GM06990 (cell line): ENCODE results near the gene SPIRE1.

Experiments
- DNase-seq: peaks from one replicate; pipeline ENCODE4 v3.0.0-alpha.2; 2011; ENCODE audit not compliant: insufficient read length; ENCODE audit errors: extremely low read depth
- H3K27me3 ChIP-seq: replicated peaks from 2 replicates; pipeline ENCODE4 v1.6.0; 2011; ENCODE audit warnings: low read length; ENCODE audit not compliant: control insufficient read depth, insufficient read depth
- H3K36me3 ChIP-seq: 2 replicates; pipeline ENCODE4 v1.5.1; 2011; ENCODE audit warnings: low read length; ENCODE audit not compliant: control insufficient read depth, insufficient read depth
- H3K4me3 ChIP-seq: replicated peaks from 2 replicates; pipeline ENCODE4 v1.5.1; 2011; ENCODE audit warnings: low read depth, mild to moderate bottlenecking, control low read depth, low read length
- TF ChIP-seq, protein P1 (sequence below): IDR thresholded peaks from 2 replicates; pipeline ENCODE4 v1.5.1; 2011; ENCODE audit warnings: low read length, control low read depth, mild to moderate bottlenecking, inconsistent platforms; ENCODE audit not compliant: insufficient read depth, poor library complexity, severe bottlenecking

The SPIRE1 gene

DNA sequence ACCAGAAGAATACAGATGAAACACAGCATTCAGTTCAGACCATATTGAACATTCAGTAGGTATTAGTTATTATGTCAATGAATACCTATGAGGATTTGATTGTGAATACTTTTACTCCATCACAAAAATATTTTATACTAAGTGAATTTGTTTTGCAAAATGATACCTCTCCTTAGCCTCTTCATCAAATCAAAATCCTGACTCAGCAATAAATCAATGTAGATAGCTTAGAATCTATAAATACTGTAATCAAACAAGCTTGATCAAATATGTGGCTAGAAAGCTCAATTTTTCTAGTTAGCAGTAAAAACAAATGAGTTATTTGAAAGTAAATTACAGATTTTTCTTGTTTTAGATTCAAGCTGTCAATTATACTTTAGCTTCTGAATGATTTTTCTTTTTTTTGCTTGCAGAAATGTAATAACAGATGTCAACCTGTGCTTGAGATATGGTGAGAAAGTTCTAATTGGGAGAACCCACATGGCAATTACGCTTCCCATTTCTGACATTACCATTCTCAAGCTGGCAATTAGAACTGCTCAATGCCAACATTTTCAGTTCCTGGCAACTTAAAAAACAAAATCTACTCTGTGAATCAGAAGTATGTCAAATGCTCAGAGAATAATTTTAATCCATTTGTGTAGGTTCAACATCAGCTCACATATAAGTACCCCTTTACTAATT lies 140.6 kb downstream of the SPIRE1 start:
- Histone ChIP-seq H3K27me3 (no peaks in the 10 kb centered on the region), H3K4me3 (no peak overlapping the region), H3K36me3 (no peaks in the 10 kb centered on the region)
- DNase-seq: no peak
- TF ChIP-seq, protein P1, sequence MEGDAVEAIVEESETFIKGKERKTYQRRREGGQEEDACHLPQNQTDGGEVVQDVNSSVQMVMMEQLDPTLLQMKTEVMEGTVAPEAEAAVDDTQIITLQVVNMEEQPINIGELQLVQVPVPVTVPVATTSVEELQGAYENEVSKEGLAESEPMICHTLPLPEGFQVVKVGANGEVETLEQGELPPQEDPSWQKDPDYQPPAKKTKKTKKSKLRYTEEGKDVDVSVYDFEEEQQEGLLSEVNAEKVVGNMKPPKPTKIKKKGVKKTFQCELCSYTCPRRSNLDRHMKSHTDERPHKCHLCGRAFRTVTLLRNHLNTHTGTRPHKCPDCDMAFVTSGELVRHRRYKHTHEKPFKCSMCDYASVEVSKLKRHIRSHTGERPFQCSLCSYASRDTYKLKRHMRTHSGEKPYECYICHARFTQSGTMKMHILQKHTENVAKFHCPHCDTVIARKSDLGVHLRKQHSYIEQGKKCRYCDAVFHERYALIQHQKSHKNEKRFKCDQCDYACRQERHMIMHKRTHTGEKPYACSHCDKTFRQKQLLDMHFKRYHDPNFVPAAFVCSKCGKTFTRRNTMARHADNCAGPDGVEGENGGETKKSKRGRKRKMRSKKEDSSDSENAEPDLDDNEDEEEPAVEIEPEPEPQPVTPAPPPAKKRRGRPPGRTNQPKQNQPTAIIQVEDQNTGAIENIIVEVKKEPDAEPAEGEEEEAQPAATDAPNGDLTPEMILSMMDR: no peak

DNA sequence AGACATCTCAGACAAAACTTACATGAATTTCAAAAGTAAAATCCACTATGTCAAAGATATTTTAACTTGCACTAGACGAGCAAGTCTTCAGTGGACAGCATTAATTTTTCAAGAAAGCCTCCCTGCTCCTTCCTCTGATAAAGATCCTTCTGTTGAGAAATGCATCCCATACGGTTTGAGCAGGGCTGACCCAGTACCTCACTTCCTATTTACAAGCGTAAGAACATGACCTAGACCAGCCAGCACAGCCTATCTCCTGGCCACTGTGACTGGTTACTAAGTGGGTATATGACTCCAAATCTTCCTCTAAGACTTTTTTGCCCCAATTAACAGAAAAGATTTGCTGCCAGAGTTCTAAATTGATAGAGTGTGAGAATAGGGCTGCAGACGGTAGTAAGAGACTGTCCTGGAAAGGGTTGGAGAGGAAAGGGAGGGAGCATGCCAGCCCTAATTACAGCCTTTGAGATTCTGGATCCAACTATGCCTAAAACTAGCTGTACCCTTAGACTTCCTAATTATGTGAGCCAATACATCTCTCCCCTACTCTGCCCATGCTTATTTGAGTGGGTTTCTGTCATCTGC lies 141.8 kb downstream of the SPIRE1 start:
- TF ChIP-seq, protein P1: no peak
- Histone ChIP-seq H3K27me3 (no peaks in the 10 kb centered on the region), H3K36me3 (no peaks in the 10 kb centered on the region), H3K4me3 (no peak overlapping the region)
- DNase-seq: no peak

GRCh38 chr18:12515550-12515949 lies 142.4 kb downstream of the SPIRE1 start:
- Histone ChIP-seq H3K36me3 (no peaks in the 10 kb centered on the region), H3K4me3 (no peak overlapping the region), H3K27me3 (no peaks in the 10 kb centered on the region)
- no peak for DNase-seq
- TF ChIP-seq, protein P1: no peak

- Histone ChIP-seq H3K4me3 (no peak overlapping the region), H3K27me3 (no peaks in the 10 kb centered on the region), H3K36me3 (no peaks in the 10 kb centered on the region)
- DNase-seq: no peak
- TF ChIP-seq, protein P1: no peak
Observed at GRCh38 chr18:12507007-12507406, 150.9 kb downstream of the SPIRE1 start.

DNA sequence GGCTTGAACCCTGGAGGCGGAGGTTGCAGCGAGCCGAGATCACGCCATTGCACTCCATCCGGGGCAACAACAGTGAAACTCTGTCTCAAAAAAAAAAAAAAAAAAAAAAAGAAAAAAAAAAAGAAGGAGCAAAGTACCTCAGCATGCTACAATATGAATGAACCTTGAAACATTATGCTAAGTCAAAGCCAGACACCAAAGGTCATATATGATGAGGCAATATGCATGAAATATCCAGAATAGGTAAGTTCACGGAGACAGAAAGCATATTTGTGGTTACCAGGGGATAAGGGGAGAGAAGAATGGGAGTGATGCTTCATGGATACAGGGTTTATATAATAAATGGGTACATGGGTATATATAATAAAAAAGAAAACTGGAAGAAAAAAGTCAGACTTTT lies 156.9 kb downstream of the SPIRE1 start:
- no peak for DNase-seq
- TF ChIP-seq, protein P1: no peak
- no peak overlapping the region for H3K4me3 ChIP-seq
- H3K27me3 ChIP-seq: no peaks in the 10 kb centered on the region
- no peaks in the 10 kb centered on the region for H3K36me3 ChIP-seq
